ENCODE results near the gene SKI.
"Not testable (repeated sequence)": the region's sequence is repeated elsewhere in the genome, so short reads cannot be mapped to it uniquely, and the experiment has no call there.

The SKI gene

DNA sequence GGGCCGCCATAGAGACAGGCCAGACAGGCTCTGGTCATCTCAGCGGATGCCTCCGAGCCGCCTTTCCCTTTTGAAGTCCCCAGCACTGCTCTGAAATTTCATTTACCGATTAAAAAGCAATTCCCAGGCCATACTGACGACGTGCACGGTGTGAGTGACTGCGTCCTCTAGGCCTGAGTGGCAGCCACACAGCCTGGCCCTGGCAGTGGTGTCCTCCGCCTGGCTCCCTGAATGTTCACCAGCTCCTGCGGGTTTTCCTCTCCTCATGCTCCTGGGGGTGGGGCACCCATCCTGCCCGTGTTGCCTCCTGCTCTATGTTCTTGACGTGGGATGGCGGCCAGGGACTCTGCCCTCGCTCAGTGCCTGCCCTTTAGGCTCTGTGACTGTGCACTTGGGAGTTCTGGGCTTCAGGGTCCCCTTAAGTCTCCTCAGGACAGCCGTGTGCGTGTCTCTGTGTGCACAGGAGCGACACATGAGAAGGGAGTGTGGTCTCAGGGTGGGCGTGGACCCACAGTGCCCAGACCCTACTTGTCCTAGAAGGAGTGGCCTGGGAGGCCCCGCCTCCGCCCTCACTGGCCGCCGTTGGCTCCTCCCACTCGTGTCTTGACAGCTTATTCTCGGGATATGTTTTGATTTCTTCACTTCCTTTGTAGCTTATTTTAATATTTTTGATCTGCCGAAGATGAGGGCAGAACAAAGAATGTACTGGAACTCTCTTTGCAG lies 3.6 kb downstream of the SKI start:
- DNase-seq = peak; percentile 79

DNA sequence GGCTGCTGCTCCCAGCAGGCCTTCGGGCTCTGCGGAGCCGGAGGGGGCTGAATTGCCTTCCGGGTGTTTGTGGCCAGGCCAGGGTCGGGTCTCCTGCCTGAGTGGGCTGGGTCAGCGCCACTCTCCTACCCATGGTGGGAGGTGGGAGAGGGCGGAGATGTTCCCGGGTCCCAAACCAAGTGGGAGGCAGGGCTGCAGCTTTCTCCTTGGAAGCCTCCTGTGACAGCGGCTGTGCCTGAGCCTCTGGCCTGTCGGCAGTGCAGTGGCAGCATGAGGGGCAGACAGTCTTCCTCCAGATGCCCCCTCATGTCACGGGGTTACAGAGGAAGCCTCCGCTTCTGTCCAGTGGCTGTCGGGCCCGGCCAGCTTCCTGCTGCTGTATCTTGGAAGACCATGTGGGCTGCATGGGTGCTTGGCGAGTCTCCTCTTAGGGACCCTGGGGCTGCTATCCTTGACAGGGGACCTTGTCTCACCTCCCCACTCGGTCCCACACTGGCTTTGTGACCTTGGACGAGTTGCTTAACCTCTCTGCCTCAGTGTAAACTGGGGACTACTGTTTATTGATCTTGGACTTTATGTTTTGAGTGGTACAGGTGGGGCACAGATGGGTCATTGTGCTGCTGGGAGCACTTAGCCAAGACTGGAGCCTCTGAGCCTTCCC lies 4.3 kb downstream of the SKI start:
- no peak for DNase-seq

GRCh38 chr1:2232916-2233438 lies 4.9 kb downstream of the SKI start:
- DNase-seq = no peak

DNA sequence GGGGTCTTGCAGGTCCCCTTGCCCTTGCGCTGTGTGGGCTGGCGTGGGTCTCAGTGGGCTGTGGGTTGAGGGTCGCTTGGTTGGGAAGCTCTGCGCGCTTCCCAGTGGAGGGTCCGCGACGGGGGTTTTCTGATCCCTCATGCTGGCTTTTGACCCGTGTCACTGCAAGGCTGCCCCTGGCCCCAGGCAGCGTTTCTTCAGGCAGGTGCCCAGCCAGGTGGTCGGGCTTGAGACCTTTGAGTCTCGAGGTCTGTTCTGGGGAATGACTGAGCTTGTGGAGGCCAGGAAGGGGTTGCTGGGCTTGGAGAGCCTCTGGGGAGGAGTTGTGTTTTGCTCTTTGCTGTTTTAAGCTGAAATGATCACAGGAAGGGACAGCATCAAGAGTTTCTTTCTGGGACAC lies 5.3 kb downstream of the SKI start:
- no peak for DNase-seq

GRCh38 chr1:2233997-2234761 lies 6.1 kb downstream of the SKI start:
- no peak for DNase-seq

- DNase-seq = no peak
These were observed 6.6 kb downstream of the SKI start for GRCh38 chr1:2234762-2235113.

DNA sequence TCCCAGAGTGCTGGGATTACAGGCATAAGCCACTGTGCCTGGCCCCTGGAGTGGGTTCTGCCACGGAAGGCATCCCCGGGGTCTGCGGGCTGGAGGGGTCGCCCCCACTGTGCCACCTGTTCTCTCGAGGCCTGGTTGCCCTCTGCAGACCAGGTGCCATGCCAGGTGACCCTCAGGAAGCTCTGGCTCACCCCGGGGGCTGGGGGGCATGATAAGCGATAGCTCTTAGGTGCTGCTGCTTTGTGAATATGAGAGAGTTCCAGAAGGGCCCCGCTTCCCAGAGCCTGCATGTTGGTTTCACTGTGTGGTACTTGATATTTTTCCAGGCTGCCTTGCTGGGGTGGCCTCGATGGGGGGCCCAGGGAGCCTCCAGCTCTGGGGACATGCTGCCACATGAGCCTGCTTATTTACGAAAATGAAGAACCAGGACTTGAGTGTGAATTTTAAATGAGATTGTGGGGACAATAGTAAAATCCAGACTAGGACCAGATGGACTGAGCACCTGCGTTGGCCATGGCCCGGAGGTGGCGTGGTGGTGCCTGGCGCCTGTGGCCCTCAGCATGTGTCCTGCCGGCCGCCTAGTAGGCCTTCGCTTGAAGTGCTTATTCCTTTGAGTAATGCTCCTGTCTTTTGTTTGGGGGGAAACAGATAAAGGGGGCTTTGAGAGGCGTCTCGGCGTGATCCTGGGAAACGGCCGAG lies 7.3 kb downstream of the SKI start:
- DNase-seq = no peak

DNA sequence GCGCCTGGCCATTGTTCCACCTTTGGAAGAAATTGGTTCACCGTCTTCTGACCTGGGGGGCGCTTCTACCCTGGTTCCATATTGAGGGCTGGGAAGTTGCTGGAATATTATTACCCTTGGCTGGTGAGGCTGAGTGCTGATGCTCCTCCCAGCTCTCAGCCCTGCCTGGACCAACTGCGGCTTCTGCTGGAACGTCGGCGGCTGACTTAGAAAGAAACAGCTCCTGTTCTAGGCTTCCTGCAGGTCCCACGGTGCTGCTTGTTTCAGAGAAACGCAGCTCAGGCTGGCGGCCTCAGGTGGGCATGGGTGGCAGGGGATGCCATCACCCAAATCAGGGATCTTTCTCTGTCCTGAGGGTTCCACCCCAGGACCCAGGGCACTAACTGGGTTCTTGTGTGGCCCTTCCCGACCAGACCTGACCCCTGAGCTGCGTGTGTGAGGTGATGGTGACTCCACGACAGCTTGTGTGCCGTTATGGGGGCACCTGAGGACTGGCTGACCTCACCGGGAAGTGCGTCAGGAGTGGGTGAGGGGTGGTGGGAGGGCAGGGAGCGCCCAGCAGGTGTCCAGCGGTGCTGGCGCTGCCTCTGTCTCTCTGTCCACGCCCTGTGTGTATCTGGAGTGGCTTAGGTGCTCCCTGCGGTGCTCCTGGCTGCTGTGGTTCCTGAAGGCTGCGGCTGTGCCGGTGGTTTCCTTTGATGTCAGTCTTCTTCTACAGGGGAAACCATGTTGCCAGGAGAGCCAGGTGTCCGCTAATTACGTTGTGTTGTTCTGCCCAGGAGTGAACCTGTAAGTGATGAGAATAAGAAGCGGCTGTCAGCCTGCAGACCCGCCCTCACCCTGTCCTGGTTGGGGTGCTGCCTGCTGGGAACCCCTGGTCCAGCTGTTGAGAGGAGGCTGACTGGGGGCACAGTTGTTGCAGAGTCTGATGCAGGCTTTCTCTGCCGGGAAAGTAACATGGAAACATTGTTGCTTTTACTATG lies 8.9 kb downstream of the SKI start:
- DNase-seq = no peak

- DNase-seq = peak; percentile 75
These were observed 9.7 kb downstream of the SKI start for GRCh38 chr1:2237773-2238172.

DNA sequence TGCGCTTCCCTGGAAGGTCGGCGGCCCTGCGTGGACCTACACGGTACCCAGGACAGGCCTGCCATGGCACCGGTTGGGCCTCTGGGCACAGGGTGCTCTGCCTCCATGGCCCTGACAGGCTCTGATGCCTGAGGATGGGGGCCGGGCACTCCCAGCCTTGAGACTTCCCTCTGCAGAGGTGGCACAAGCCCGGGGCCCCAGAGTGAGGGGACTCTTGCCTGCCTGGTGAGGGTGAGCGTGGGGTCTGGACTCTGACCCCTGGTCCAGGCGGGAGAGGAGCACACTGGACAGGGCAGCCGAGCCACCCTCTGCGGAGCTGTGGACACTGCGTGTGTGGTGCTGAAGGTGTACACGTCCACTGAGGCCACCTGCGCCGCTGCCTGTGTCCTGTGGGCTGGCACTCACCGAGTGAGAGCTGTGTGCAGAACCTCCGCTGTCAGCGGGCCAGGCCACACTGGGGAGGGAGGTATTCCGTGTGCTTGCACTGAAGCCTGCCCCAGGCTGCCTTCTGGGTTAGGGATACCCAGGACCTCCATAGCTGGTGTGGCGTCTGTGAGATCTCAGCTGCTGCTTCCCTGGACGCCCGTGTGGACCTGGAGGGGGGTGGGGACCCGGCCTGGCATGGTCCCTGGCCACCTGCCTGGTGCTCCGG lies 10.4 kb downstream of the SKI start:
- DNase-seq = no peak

- no peak for DNase-seq
These were observed 10.9 kb downstream of the SKI start for GRCh38 chr1:2239013-2239370.

GRCh38 chr1:2239384-2239985 lies 11.4 kb downstream of the SKI start:
- no peak for DNase-seq

GRCh38 chr1:2240270-2241156 lies 12.4 kb downstream of the SKI start:
- peak; percentile 54 for DNase-seq

DNA sequence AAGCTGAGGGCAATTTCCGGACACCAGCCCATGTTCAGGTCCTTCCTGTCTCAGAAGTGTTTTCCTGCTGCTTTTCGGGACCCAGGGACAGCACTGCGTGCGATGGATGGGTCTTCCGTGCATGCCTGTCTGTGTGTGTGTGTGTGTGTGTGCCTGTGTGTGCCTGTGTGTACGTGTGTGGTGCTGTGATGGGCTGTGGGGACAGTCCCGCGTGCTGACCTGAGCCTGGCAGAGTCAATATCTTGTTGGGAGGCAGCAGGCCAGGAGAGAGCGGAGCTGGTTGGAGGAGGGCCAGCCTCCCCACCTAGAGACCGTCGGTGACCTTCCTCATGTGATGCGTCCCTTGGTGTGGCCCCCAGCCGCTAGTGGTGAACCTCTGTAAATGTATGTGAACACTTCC lies 13.7 kb downstream of the SKI start:
- DNase-seq = no peak

DNA sequence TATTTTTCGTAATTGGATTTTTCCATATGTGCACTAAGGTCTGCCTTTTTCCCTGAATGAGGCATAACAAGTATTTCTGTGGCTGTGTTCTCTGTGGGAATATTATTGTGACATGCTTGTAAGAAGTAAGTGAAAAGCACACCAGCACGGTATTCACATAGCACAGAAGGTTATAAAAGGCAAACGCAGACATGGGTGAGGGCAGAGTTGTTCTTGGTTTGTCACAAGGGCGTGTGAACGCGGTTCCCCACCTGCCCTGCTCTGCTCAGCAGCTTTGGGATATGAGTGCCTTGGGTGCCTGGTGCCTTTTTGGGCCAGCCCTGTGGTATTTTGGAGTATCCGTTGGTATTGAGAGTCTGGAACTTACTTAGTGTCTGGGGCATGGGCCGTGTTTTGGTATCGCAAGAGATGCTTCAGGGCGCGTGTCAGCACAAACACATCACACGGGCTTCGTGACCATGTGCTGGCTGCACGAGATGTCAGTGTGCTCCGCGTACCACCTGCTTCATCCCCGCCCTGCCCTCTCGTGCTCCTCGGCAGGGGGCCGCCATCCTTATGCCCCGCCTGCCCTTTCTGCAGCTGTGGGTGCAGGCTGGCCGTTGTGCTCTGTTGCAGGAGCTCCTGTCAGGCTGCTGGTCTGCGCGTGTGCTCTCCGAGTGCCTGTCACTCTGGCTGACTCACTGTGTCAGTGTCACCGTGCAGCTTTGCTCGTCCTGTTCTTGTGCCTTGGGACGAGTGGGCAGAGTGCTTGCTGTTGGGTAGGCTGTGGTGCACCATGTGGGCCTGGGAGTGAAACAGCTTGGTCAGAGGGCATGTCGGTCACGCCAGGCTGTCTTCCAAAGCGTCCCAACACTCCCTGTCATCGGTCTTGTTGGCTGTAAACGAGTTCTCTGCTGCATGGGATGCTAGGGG lies 15.0 kb downstream of the SKI start:
- DNase-seq = no peak

DNA sequence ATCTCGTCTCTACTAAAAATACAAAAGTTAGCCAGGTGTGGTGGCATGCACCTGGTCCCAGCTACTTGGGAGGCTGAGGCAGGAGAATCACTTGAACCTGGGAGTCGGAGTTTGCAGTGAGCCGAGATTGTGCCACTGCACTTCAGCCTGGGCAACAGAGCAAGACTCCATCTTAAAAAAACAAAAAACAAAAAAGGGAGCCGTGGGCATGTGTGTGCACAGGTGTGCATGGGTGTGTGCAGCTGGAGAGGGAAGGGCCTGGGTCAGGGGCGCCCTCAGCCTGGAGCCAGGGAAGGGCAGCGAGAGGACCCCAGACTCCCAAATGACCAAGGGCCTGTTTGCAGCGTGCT lies 18.9 kb downstream of the SKI start:
- not testable (repeated sequence) for DNase-seq

DNA sequence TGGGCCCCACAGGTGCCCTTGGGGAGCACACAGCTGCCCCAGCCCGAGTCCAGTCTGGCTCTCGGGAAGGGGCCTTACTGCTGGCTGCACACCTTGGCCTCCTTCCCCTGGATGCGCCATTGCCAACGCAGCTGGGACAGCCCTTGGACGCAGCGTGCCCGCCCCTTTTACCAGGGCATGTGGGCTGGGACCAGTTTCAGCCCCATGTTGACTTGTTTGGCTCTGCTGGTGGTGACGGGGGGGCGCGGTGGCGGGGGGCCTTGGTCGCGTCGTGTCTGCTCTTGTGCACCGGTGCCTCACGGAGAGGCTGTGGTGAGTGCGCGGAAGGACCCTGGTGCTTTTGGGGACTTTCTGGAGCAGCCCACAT lies 19.6 kb downstream of the SKI start:
- DNase-seq = no peak

- DNase-seq = peak; percentile 79
These were observed 20.2 kb downstream of the SKI start for GRCh38 chr1:2248127-2248826.
